ENCODE data around the gene ASB2. TPM values are rescaled to one million over a fixed set of nuclear protein-coding genes. Genes with fewer than 3 reads are reported as not detected.

Gene ASB2
- total and polyA plus RNA-seq, 5 donors from 2014 or later: 0.96 to 5.7 (median 4.7) TPM

- no peak overlapping the region for H3K27ac ChIP-seq (ENCODE audit: insufficient read depth, low read length, poor library complexity, severe bottlenecking)
- H3K36me3 ChIP-seq (ENCODE audit: control insufficient read depth, insufficient read depth, low read length): peaks cover 5% of the 10 kb centered on the region
- peaks cover 10% of the 10 kb centered on the region for H3K4me1 ChIP-seq (ENCODE audit: control insufficient read depth, insufficient read depth, low read length, poor library complexity, severe bottlenecking)
- H3K4me3 ChIP-seq (ENCODE audit: low read depth, low read length): no peak overlapping the region
- ATAC-seq (ENCODE audit: low read depth in 2 of 2) (no peak), DNase-seq (no peak)
- Mint-ChIP-seq H3K27me3 (peaks cover 4% of the 10 kb centered on the region), H3K9me3 (no peaks in the 10 kb centered on the region), H3K27ac (no peak overlapping the region), H3K4me1 (peaks cover 0 to 23% (median 7%) of the 10 kb centered on the region in 4 donors), H3K36me3 (no peaks in the 10 kb centered on the region), H3K4me3 (no peak overlapping the region)
- no peaks in the 10 kb centered on the region for H3K27me3 ChIP-seq (ENCODE audit: control insufficient read depth, insufficient read depth, low read length)
- H3K9me3 ChIP-seq (ENCODE audit: control insufficient read depth in 2 of 2, low read length in 2 of 2): no peaks in the 10 kb centered on the region
Measured at GRCh38 chr14:93941293-93941910, 35.0 kb downstream of the ASB2 start.

GRCh38 chr14:93940437-93940836, 35.9 kb downstream of the ASB2 start:
- Histone ChIP-seq H3K27me3 (ENCODE audit: control insufficient read depth, insufficient read depth, low read length) (no peaks in the 10 kb centered on the region), H3K9me3 (ENCODE audit: control insufficient read depth in 2 of 2, low read length in 2 of 2) (no peaks in the 10 kb centered on the region), H3K4me1 (ENCODE audit: control insufficient read depth, insufficient read depth, low read length, poor library complexity, severe bottlenecking) (peaks cover 10% of the 10 kb centered on the region), H3K4me3 (ENCODE audit: low read depth, low read length) (no peak overlapping the region), H3K27ac (ENCODE audit: insufficient read depth, low read length, poor library complexity, severe bottlenecking) (no peak overlapping the region), H3K36me3 (ENCODE audit: control insufficient read depth, insufficient read depth, low read length) (peaks cover 5% of the 10 kb centered on the region)
- Mint-ChIP-seq H3K4me3 (peak overlapping the region in 3 of 4 donors; percentile 68 to 86 (median 72)), H3K9me3 (no peaks in the 10 kb centered on the region), H3K27me3 (peaks cover 4% of the 10 kb centered on the region), H3K27ac (peak overlapping the region; percentile 12 to 88 (median 33)), H3K4me1 (peaks cover 0 to 23% (median 9%) of the 10 kb centered on the region in 4 donors), H3K36me3 (no peaks in the 10 kb centered on the region)
- DNase-seq (no peak), ATAC-seq (ENCODE audit: low read depth in 2 of 2) (no peak)

GRCh38 chr14:93939304-93940229, 36.8 kb downstream of the ASB2 start:
- Mint-ChIP-seq H3K4me1 (peaks cover 0 to 22% (median 9%) of the 10 kb centered on the region in 4 donors), H3K27me3 (peaks cover 4% of the 10 kb centered on the region), H3K9me3 (no peaks in the 10 kb centered on the region), H3K27ac (peak overlapping the region in 1 of 3 donors; percentile 91), H3K36me3 (no peaks in the 10 kb centered on the region), H3K4me3 (peak overlapping the region; percentile 32 to 79 (median 64))
- Histone ChIP-seq H3K36me3 (ENCODE audit: control insufficient read depth, insufficient read depth, low read length) (peaks cover 5% of the 10 kb centered on the region), H3K4me1 (ENCODE audit: control insufficient read depth, insufficient read depth, low read length, poor library complexity, severe bottlenecking) (peaks cover 10% of the 10 kb centered on the region), H3K27me3 (ENCODE audit: control insufficient read depth, insufficient read depth, low read length) (no peaks in the 10 kb centered on the region), H3K9me3 (ENCODE audit: control insufficient read depth in 2 of 2, low read length in 2 of 2) (no peaks in the 10 kb centered on the region), H3K27ac (ENCODE audit: insufficient read depth, low read length, poor library complexity, severe bottlenecking) (no peak overlapping the region), H3K4me3 (ENCODE audit: low read depth, low read length) (no peak overlapping the region)
- ATAC-seq (ENCODE audit: low read depth in 2 of 2) (peak; percentile 90 to 93), DNase-seq (peak; percentile 79 to 89 (median 87))

- Histone ChIP-seq H3K36me3 (ENCODE audit: control insufficient read depth, insufficient read depth, low read length) (peaks cover 5% of the 10 kb centered on the region), H3K4me1 (ENCODE audit: control insufficient read depth, insufficient read depth, low read length, poor library complexity, severe bottlenecking) (peaks cover 10% of the 10 kb centered on the region), H3K4me3 (ENCODE audit: low read depth, low read length) (no peak overlapping the region), H3K9me3 (ENCODE audit: control insufficient read depth in 2 of 2, low read length in 2 of 2) (no peaks in the 10 kb centered on the region), H3K27ac (ENCODE audit: insufficient read depth, low read length, poor library complexity, severe bottlenecking) (no peak overlapping the region), H3K27me3 (ENCODE audit: control insufficient read depth, insufficient read depth, low read length) (no peaks in the 10 kb centered on the region)
- H3K4me3 Mint-ChIP-seq: peak overlapping the region in 3 of 4 donors; percentile 63 to 79 (median 65)
- peaks cover 4% of the 10 kb centered on the region for H3K27me3 Mint-ChIP-seq
- DNase-seq (no peak), ATAC-seq (ENCODE audit: low read depth in 2 of 2) (no peak)
- H3K36me3 Mint-ChIP-seq: no peaks in the 10 kb centered on the region
- no peaks in the 10 kb centered on the region for H3K9me3 Mint-ChIP-seq
- peak overlapping the region in 1 of 3 donors; percentile 91 for H3K27ac Mint-ChIP-seq
- H3K4me1 Mint-ChIP-seq: peaks cover 0 to 17% (median 9%) of the 10 kb centered on the region in 4 donors
Measured at GRCh38 chr14:93938751-93939303, 37.5 kb downstream of the ASB2 start.

GRCh38 chr14:93937519-93937918, 38.9 kb downstream of the ASB2 start:
- Mint-ChIP-seq H3K9me3 (no peaks in the 10 kb centered on the region), H3K27me3 (peaks cover 4% of the 10 kb centered on the region), H3K4me1 (peaks cover 0 to 17% (median 9%) of the 10 kb centered on the region in 4 donors), H3K4me3 (peak overlapping the region in 2 of 4 donors; percentile 20 to 54), H3K36me3 (no peaks in the 10 kb centered on the region), H3K27ac (no peak overlapping the region)
- H3K36me3 ChIP-seq (ENCODE audit: control insufficient read depth, insufficient read depth, low read length): peaks cover 5% of the 10 kb centered on the region
- no peaks in the 10 kb centered on the region for H3K27me3 ChIP-seq (ENCODE audit: control insufficient read depth, insufficient read depth, low read length)
- no peak overlapping the region for H3K4me3 ChIP-seq (ENCODE audit: low read depth, low read length)
- no peak overlapping the region for H3K27ac ChIP-seq (ENCODE audit: insufficient read depth, low read length, poor library complexity, severe bottlenecking)
- H3K9me3 ChIP-seq (ENCODE audit: control insufficient read depth in 2 of 2, low read length in 2 of 2): no peaks in the 10 kb centered on the region
- peaks cover 10% of the 10 kb centered on the region for H3K4me1 ChIP-seq (ENCODE audit: control insufficient read depth, insufficient read depth, low read length, poor library complexity, severe bottlenecking)
- DNase-seq (no peak), ATAC-seq (ENCODE audit: low read depth in 2 of 2) (no peak)

- peaks cover 2% of the 10 kb centered on the region for H3K36me3 ChIP-seq (ENCODE audit: control insufficient read depth, insufficient read depth, low read length)
- Mint-ChIP-seq H3K27ac (no peak overlapping the region), H3K9me3 (no peaks in the 10 kb centered on the region), H3K4me1 (peaks cover 0 to 17% (median 9%) of the 10 kb centered on the region in 4 donors), H3K36me3 (no peaks in the 10 kb centered on the region), H3K27me3 (peaks cover 4% of the 10 kb centered on the region), H3K4me3 (no peak overlapping the region)
- no peaks in the 10 kb centered on the region for H3K9me3 ChIP-seq (ENCODE audit: control insufficient read depth in 2 of 2, low read length in 2 of 2)
- H3K4me3 ChIP-seq (ENCODE audit: low read depth, low read length): no peak overlapping the region
- peaks cover 10% of the 10 kb centered on the region for H3K4me1 ChIP-seq (ENCODE audit: control insufficient read depth, insufficient read depth, low read length, poor library complexity, severe bottlenecking)
- no peak for DNase-seq
- H3K27me3 ChIP-seq (ENCODE audit: control insufficient read depth, insufficient read depth, low read length): no peaks in the 10 kb centered on the region
- no peak for ATAC-seq (ENCODE audit: low read depth in 2 of 2)
- H3K27ac ChIP-seq (ENCODE audit: insufficient read depth, low read length, poor library complexity, severe bottlenecking): no peak overlapping the region
Measured at GRCh38 chr14:93936926-93937325, 39.4 kb downstream of the ASB2 start.

- Mint-ChIP-seq H3K36me3 (no peaks in the 10 kb centered on the region), H3K4me1 (peaks cover 0 to 17% (median 9%) of the 10 kb centered on the region in 4 donors), H3K9me3 (no peaks in the 10 kb centered on the region), H3K4me3 (no peak overlapping the region), H3K27me3 (peaks cover 4% of the 10 kb centered on the region), H3K27ac (no peak overlapping the region)
- ATAC-seq (ENCODE audit: low read depth in 2 of 2): no peak
- no peaks in the 10 kb centered on the region for H3K27me3 ChIP-seq (ENCODE audit: control insufficient read depth, insufficient read depth, low read length)
- peaks cover 2% of the 10 kb centered on the region for H3K36me3 ChIP-seq (ENCODE audit: control insufficient read depth, insufficient read depth, low read length)
- no peaks in the 10 kb centered on the region for H3K9me3 ChIP-seq (ENCODE audit: control insufficient read depth in 2 of 2, low read length in 2 of 2)
- H3K4me1 ChIP-seq (ENCODE audit: control insufficient read depth, insufficient read depth, low read length, poor library complexity, severe bottlenecking): peaks cover 10% of the 10 kb centered on the region
- no peak overlapping the region for H3K4me3 ChIP-seq (ENCODE audit: low read depth, low read length)
- no peak overlapping the region for H3K27ac ChIP-seq (ENCODE audit: insufficient read depth, low read length, poor library complexity, severe bottlenecking)
- DNase-seq: peak in 2 of 3 donors; percentile 24 to 48
Measured at GRCh38 chr14:93936245-93936644, 40.1 kb downstream of the ASB2 start.
